Choroid plexus epithelial cell (primary cell): ENCODE measurements around the gene EFNA5.

ENCODE experiments used
- DNase-seq: peaks from one replicate; pipeline ENCODE4 v3.0.0-alpha.2; 2010; ENCODE audit warnings: low read depth
- H3K4me3 ChIP-seq: 2 replicates; pipeline ENCODE4 v1.5.1; 2011; ENCODE audit warnings: low read depth, mild to moderate bottlenecking, control low read depth, low read length, moderate library complexity
- CTCF ChIP-seq: conservative IDR thresholded peaks from 2 replicates; pipeline ENCODE4 v1.5.1; 2011; ENCODE audit warnings: low read depth, mild to moderate bottlenecking, control low read depth, inconsistent platforms, low read length, moderate library complexity

EFNA5 gene

GRCh38 chr5:107372723-107373450, 297.9 kb downstream of the EFNA5 start:
- H3K4me3 ChIP-seq = no peak overlapping the region
- no peak for TF ChIP-seq CTCF
- peak; percentile 53 for DNase-seq

GRCh38 chr5:107370396-107370968, 300.3 kb downstream of the EFNA5 start:
- TF ChIP-seq CTCF = no peak
- no peak for DNase-seq
- no peak overlapping the region for H3K4me3 ChIP-seq

- DNase-seq = no peak
- no peak overlapping the region for H3K4me3 ChIP-seq
- no peak for TF ChIP-seq CTCF
Measured at GRCh38 chr5:107369622-107370021, 301.1 kb downstream of the EFNA5 start.

- no peak overlapping the region for H3K4me3 ChIP-seq
- DNase-seq = no peak
- TF ChIP-seq CTCF = no peak
Measured at GRCh38 chr5:107368615-107369014, 302.1 kb downstream of the EFNA5 start.

- TF ChIP-seq CTCF = no peak
- DNase-seq = no peak
- H3K4me3 ChIP-seq = no peak overlapping the region
Measured at GRCh38 chr5:107367939-107368338, 302.8 kb downstream of the EFNA5 start.

- no peak overlapping the region for H3K4me3 ChIP-seq
- TF ChIP-seq CTCF = no peak
- DNase-seq = no peak
Measured at GRCh38 chr5:107367480-107367879, 303.3 kb downstream of the EFNA5 start.
